ENCODE measurements around the gene KCNQ1. TPM values are rescaled to one million over a fixed set of nuclear protein-coding genes. Genes with fewer than 3 reads are reported as not detected.

The KCNQ1 gene
- total RNA-seq, 5 donors from 2014 or later (not counting 1 experiment from before 2014, with no cell fraction given), result 20.9 to 32.9 (median 24.0) TPM

GRCh38 chr11:2804701-2805387 is 360.0 kb downstream of the KCNQ1 start:
- H3K27ac ChIP-seq (ENCODE audit: low read length), result no peak overlapping the region
- DNase-seq, result peak in 4 of 35 experiments; percentile 2 to 16 (median 4)
- H3K36me3 ChIP-seq (ENCODE audit: control insufficient read depth in 2 of 2, extremely low read depth in 1 of 2, insufficient read depth in 1 of 2, low read length in 1 of 2), result no peaks in the 10 kb centered on the region
- Mint-ChIP-seq H3K4me1 (peaks cover 12 to 17% (median 13%) of the 10 kb centered on the region in 3 donors), H3K4me3 (no peak overlapping the region), H3K36me3 (peaks cover 10% of the 10 kb centered on the region), H3K27ac (no peak overlapping the region), H3K27me3 (no peaks in the 10 kb centered on the region), H3K9me3 (no peaks in the 10 kb centered on the region)
- no peak overlapping the region for H3K4me3 ChIP-seq (ENCODE audit: control insufficient read depth in 1 of 2, extremely low read depth in 1 of 2, low read length in 1 of 2)
- H3K27me3 ChIP-seq (replicated peaks in 1 of 2; ENCODE audit: control insufficient read depth in 2 of 2, extremely low read depth in 1 of 2, insufficient read depth in 2 of 2, low read length in 1 of 2), result peaks cover 0 to 6% of the 10 kb centered on the region in 2 experiments
- ChIA-PET CTCF (no interaction called here), POLR2A (no interaction called here)
- no peaks in the 10 kb centered on the region for H3K4me1 ChIP-seq (ENCODE audit: control insufficient read depth in 1 of 2, extremely low read depth in 1 of 2, insufficient read depth in 2 of 2, low read length in 2 of 2)
- 90% methylated on average over 19 of the region's 19 CpGs for WGBS (ENCODE audit: insufficient coverage)
- H3K9me3 ChIP-seq, result no peaks in the 10 kb centered on the region
- no peak for ATAC-seq (replicated peaks in 1 of 4)

GRCh38 chr11:2805388-2806056 is 360.7 kb downstream of the KCNQ1 start:
- Mint-ChIP-seq H3K9me3 (no peaks in the 10 kb centered on the region), H3K27me3 (no peaks in the 10 kb centered on the region), H3K36me3 (peaks cover 10% of the 10 kb centered on the region), H3K27ac (no peak overlapping the region), H3K4me1 (peaks cover 12 to 21% (median 13%) of the 10 kb centered on the region in 3 donors), H3K4me3 (no peak overlapping the region)
- ATAC-seq (replicated peaks in 1 of 4) (no peak), DNase-seq (no peak)
- no peaks in the 10 kb centered on the region for H3K9me3 ChIP-seq
- no peak overlapping the region for H3K27ac ChIP-seq (ENCODE audit: low read length)
- no peak overlapping the region for H3K4me3 ChIP-seq (ENCODE audit: control insufficient read depth in 1 of 2, extremely low read depth in 1 of 2, low read length in 1 of 2)
- no peaks in the 10 kb centered on the region for H3K4me1 ChIP-seq (ENCODE audit: control insufficient read depth in 1 of 2, extremely low read depth in 1 of 2, insufficient read depth in 2 of 2, low read length in 2 of 2)
- ChIA-PET CTCF (no interaction called here), POLR2A (no interaction called here)
- H3K27me3 ChIP-seq (replicated peaks in 1 of 2; ENCODE audit: control insufficient read depth in 2 of 2, extremely low read depth in 1 of 2, insufficient read depth in 2 of 2, low read length in 1 of 2), result peaks cover 0 to 6% of the 10 kb centered on the region in 2 experiments
- H3K36me3 ChIP-seq (ENCODE audit: control insufficient read depth in 2 of 2, extremely low read depth in 1 of 2, insufficient read depth in 1 of 2, low read length in 1 of 2), result no peaks in the 10 kb centered on the region
- WGBS (ENCODE audit: insufficient coverage), result 93% methylated on average over 12 of the region's 20 CpGs

GRCh38 chr11:2806351-2807024 is 361.7 kb downstream of the KCNQ1 start:
- 88% methylated on average over 19 of the region's 24 CpGs for WGBS (ENCODE audit: insufficient coverage)
- Mint-ChIP-seq H3K36me3 (peaks cover 10% of the 10 kb centered on the region), H3K4me1 (peaks cover 15 to 31% (median 23%) of the 10 kb centered on the region in 3 donors), H3K27me3 (no peaks in the 10 kb centered on the region), H3K9me3 (no peaks in the 10 kb centered on the region), H3K4me3 (no peak overlapping the region), H3K27ac (no peak overlapping the region)
- peaks cover 0 to 3% of the 10 kb centered on the region in 2 experiments for H3K4me1 ChIP-seq (ENCODE audit: control insufficient read depth in 1 of 2, extremely low read depth in 1 of 2, insufficient read depth in 2 of 2, low read length in 2 of 2)
- no peaks in the 10 kb centered on the region for H3K9me3 ChIP-seq
- H3K4me3 ChIP-seq (ENCODE audit: control insufficient read depth in 1 of 2, extremely low read depth in 1 of 2, low read length in 1 of 2), result no peak overlapping the region
- H3K27me3 ChIP-seq (replicated peaks in 1 of 2; ENCODE audit: control insufficient read depth in 2 of 2, extremely low read depth in 1 of 2, insufficient read depth in 2 of 2, low read length in 1 of 2), result peaks cover 0 to 6% of the 10 kb centered on the region in 2 experiments
- H3K36me3 ChIP-seq (ENCODE audit: control insufficient read depth in 2 of 2, extremely low read depth in 1 of 2, insufficient read depth in 1 of 2, low read length in 1 of 2), result no peaks in the 10 kb centered on the region
- ATAC-seq (replicated peaks in 1 of 4) (no peak), DNase-seq (peak in 5 of 35 experiments; percentile 0 to 13 (median 2))
- POLR2A ChIA-PET, result no interaction called here
- CTCF ChIA-PET, result no interaction called here
- H3K27ac ChIP-seq (ENCODE audit: low read length), result no peak overlapping the region

GRCh38 chr11:2807025-2807681 is 362.3 kb downstream of the KCNQ1 start:
- no peaks in the 10 kb centered on the region for H3K27me3 Mint-ChIP-seq
- no peak for ATAC-seq (replicated peaks in 1 of 4)
- CTCF ChIA-PET, result no interaction called here

GRCh38 chr11:2807801-2808241 is 363.0 kb downstream of the KCNQ1 start:
- H3K36me3 ChIP-seq (ENCODE audit: control insufficient read depth in 2 of 2, extremely low read depth in 1 of 2, insufficient read depth in 1 of 2, low read length in 1 of 2), result no peaks in the 10 kb centered on the region
- peaks cover 25 to 42% (median 29%) of the 10 kb centered on the region in 3 donors for H3K4me1 Mint-ChIP-seq
- ATAC-seq (replicated peaks in 1 of 4) (no peak), DNase-seq (peak in 3 of 35 experiments; percentile 1 to 8 (median 5))
- H3K27me3 ChIP-seq (replicated peaks in 1 of 2; ENCODE audit: control insufficient read depth in 2 of 2, extremely low read depth in 1 of 2, insufficient read depth in 2 of 2, low read length in 1 of 2), result peaks cover 0 to 12% of the 10 kb centered on the region in 2 experiments
- 82% methylated on average over 8 of the region's 11 CpGs for WGBS (ENCODE audit: insufficient coverage)
- peaks cover 0 to 17% of the 10 kb centered on the region in 2 experiments for H3K4me1 ChIP-seq (ENCODE audit: control insufficient read depth in 1 of 2, extremely low read depth in 1 of 2, insufficient read depth in 2 of 2, low read length in 2 of 2)
- no peak overlapping the region for H3K4me3 ChIP-seq (ENCODE audit: control insufficient read depth in 1 of 2, extremely low read depth in 1 of 2, low read length in 1 of 2)
- no peaks in the 10 kb centered on the region for H3K9me3 ChIP-seq
- CTCF ChIA-PET, result no interaction called here
- H3K36me3 Mint-ChIP-seq, result peaks cover 10% of the 10 kb centered on the region
- H3K9me3 Mint-ChIP-seq, result no peaks in the 10 kb centered on the region
- POLR2A ChIA-PET, result no interaction called here
- H3K27ac ChIP-seq (ENCODE audit: low read length), result no peak overlapping the region
- no peak overlapping the region for H3K4me3 Mint-ChIP-seq
- H3K27ac Mint-ChIP-seq, result no peak overlapping the region
- H3K27me3 Mint-ChIP-seq, result no peaks in the 10 kb centered on the region

More at GRCh38 chr11:2807025-2807681, 362.3 kb downstream of the KCNQ1 start:
- POLR2A ChIA-PET, result no interaction called here
- Mint-ChIP-seq H3K4me1 (peaks cover 19 to 35% (median 24%) of the 10 kb centered on the region in 3 donors), H3K27ac (no peak overlapping the region), H3K9me3 (no peaks in the 10 kb centered on the region), H3K4me3 (no peak overlapping the region), H3K36me3 (peaks cover 10% of the 10 kb centered on the region)
- H3K4me3 ChIP-seq (ENCODE audit: control insufficient read depth in 1 of 2, extremely low read depth in 1 of 2, low read length in 1 of 2), result no peak overlapping the region
- peaks cover 0 to 10% of the 10 kb centered on the region in 2 experiments for H3K4me1 ChIP-seq (ENCODE audit: control insufficient read depth in 1 of 2, extremely low read depth in 1 of 2, insufficient read depth in 2 of 2, low read length in 2 of 2)
- H3K36me3 ChIP-seq (ENCODE audit: control insufficient read depth in 2 of 2, extremely low read depth in 1 of 2, insufficient read depth in 1 of 2, low read length in 1 of 2), result no peaks in the 10 kb centered on the region
- 88% methylated on average over 22 of the region's 39 CpGs for WGBS (ENCODE audit: insufficient coverage)
- peaks cover 0 to 9% of the 10 kb centered on the region in 2 experiments for H3K27me3 ChIP-seq (replicated peaks in 1 of 2; ENCODE audit: control insufficient read depth in 2 of 2, extremely low read depth in 1 of 2, insufficient read depth in 2 of 2, low read length in 1 of 2)
- DNase-seq, result peak in 1 of 35 experiments; percentile 0
- H3K9me3 ChIP-seq, result no peaks in the 10 kb centered on the region
- no peak overlapping the region for H3K27ac ChIP-seq (ENCODE audit: low read length)

Data from T-cell (primary cell).